HG02981 (cell line): ENCODE results near the gene GFRAL.
"Not testable (repeated sequence)": the region's sequence is repeated elsewhere in the genome, so short reads cannot be mapped to it uniquely, and the experiment has no call there.

ENCODE experiments used
- ATAC-seq: cut with Tn5 transposase; IDR thresholded peaks from one replicate; pipeline ENCODE4 v1.9.1; 2021; ENCODE audit warnings: mild to moderate bottlenecking, moderate library complexity; ENCODE audit not compliant: unreplicated experiment

GFRAL gene

DNA sequence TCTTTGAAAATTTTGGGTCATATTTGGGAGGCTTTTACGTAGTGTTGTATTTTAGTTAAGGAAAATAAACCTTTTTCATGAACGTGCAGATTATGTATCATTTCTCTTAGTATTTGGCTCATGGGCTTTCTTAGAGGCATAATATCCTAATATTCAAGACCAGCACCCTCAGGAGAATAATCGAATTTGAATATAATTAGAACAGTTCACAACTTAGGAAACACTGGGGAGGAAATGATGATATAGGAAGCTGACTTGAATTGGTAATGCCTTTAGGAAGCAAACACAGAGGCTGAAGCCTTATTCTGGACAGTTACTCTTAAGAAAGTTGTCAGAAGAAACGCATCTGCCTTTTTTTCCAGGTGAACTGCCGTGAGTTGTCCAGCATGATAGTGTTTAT, at the start of gene GFRAL:
Gene GFRAL (plus strand): TSS at position 301 of the 400 bp plus-strand sequence. CDS start 86 bp downstream, at position 387.
- ATAC-seq = no peak

DNA sequence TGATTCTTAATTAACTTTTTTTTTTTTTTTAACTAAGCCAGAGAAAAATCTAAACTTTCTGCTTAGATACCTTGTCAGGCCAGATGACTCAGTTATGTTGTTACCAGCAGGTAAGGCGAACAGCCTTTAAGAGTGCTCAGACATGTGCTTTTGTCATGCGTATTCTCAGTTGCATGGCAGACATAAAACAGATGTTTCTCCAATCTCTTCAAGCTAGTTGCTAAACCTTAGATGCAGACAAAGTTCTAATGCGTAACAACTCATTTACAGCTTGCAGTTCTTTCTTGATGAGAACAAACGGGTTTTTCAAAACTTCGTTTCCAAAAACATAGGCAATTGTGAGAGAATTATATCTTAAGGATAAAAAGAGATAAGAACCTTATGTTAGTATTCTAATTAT, 49.6 kb upstream of the GFRAL start:
- no peak for ATAC-seq

DNA sequence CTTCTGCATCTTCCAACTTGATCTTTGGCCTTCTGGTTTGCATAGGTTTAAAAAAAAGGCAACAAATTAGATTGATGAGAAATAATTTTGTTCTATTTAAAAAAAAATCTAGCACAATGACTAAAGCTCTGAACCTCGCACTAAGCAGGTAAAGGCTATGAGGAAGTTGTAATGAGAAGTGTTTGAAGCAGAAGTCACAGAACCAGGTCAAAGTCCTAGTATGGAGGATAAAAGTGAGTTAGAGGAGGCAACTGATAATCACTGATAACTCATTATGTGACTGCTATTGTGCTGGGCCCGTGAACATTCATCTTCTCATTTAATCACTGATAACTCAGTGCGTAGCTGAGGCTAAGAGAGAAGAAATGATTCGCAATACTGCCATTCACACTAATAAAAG, 46.1 kb upstream of the GFRAL start:
- no peak for ATAC-seq

DNA sequence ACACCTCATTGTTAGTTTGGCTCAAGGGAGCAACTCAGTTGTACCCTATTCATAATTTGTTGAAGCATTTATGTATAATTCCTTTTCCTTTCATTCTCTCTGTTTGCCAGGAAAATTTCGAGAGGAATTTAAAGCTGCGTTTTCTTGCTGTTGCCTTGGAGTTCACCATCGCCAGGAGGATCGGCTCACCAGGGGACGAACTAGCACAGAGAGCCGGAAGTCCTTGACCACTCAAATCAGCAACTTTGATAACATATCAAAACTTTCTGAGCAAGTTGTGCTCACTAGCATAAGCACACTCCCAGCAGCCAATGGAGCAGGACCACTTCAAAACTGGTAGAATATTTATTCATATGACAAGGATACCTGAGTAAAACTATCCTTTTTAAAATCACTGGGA, 45.2 kb upstream of the GFRAL start:
- no peak for ATAC-seq

- no peak for ATAC-seq
Measured at GRCh38 chr6:55286824-55287223, 40.4 kb upstream of the GFRAL start.

GRCh38 chr6:55290736-55291135, 36.5 kb upstream of the GFRAL start:
- no peak for ATAC-seq

DNA sequence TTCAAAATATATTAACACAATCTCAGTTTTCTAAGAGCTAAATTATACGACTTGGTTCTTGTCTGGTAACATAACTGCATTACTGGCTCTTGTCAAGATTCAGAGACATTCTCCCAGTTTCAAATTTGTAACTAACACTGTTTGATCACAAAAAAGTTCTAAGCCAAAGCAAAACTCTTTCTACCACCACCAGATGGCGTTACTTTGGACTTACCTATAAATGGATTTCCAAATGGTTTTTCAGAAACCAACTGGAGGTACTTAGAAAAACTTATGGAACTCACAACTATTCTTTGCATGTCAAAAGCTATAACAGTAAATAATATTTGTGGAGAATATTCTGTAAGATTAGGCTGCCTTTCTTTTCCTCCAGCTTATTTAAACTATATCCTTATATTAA, 34.2 kb upstream of the GFRAL start:
- ATAC-seq = no peak

GRCh38 chr6:55297214-55297613, 30.1 kb upstream of the GFRAL start:
- ATAC-seq = not testable (repeated sequence)

DNA sequence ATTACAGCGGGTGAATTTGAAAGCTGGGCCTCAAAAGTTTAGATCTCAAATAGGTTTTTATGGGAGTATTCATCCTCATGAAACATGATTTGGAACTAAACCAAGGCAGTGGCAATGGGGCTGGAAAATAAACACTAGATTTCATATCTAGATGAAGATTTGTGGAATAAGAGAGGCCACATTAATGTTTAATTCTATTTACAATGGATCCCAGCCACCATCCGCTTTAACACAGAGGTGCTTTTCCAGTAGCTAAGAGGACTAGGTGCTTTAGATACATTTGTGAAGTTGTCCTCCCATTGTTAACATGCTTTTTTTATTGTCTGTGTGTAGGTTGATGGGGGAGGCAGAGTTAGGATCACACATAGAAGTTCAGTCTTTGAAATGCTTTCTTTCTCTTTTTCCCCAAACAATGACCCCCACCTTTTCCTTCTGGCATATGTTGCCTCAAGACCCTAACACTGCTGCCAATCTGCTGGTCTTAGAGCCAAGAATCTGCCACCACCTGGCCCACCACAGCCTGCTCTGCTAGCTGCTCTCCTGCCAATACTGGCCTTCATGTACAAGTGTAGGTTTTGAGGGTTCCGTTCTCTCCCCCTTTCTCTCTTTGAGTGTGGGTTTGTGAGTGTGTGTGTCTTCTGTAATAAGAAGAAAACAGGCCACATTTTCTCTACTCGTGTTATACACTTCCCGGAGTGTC, 27.8 kb upstream of the GFRAL start:
- ATAC-seq = no peak

GRCh38 chr6:55304747-55305146, 22.5 kb upstream of the GFRAL start:
- no peak for ATAC-seq

- no peak for ATAC-seq
Measured at GRCh38 chr6:55319961-55320695, 7.1 kb upstream of the GFRAL start.

DNA sequence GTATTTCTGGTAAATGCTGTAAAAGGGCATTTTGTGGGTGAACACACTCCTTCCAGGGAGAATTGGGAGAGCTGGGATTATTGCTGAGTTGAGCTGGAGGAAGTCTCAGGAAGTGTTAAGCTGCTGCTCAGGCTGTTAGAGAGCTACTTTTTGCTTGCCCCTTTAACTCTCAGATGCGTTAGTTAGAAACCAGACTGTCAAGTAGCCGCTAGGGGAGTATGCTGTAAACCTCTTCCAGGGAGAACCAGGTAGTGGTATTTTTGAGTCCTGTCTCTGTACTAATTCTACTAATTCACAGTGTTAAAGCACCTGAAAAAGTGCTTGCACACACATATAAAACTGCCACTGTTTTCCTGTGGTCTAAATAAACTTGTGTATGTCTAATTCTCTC, 6.6 kb upstream of the GFRAL start:
- no peak for ATAC-seq

DNA sequence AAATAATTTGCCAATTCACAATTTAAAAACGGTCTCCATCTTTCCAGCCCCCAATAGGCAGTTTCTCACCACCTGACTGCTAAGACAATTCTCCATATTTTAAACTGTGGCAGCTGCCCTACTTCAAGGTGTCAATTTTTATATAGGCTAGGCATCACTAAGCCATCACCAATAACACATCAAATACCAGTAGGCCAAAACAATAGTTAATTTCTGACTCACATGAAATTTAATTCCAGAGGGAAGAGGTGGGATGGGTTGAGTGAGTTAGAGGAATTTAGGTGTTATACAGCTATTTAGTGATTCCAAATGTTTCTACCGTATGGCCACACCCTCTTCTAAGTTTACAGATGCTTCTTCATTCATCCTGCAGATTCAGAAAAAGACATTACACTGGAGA, 49.9 kb downstream of the GFRAL start:
- no peak for ATAC-seq

GRCh38 chr6:55379471-55379870, 52.2 kb downstream of the GFRAL start:
- ATAC-seq = no peak

- ATAC-seq = no peak
Measured at GRCh38 chr6:55379895-55380294, 52.6 kb downstream of the GFRAL start.

- ATAC-seq = no peak
Measured at GRCh38 chr6:55388211-55388610, 60.9 kb downstream of the GFRAL start.

DNA sequence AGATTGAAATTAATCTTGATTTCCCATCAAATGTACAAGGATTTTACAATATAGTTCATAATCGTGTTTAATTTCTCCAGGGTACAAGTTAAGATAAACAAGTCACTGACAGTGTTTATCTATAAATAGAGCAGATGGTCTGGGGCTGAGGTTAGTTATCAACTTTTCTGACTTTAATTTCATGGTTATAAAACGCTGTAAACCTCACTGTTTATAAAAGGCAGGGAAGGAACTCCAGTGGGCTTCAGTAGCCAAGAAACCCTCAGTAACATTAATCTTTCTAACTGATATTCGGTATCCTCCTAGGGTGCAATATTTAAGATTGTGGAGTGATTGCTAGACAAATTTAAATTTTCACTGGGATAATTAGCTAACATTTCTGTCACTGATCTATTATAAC, 68.6 kb downstream of the GFRAL start:
- no peak for ATAC-seq

- no peak for ATAC-seq
Measured at GRCh38 chr6:55397986-55398385, 70.7 kb downstream of the GFRAL start.

DNA sequence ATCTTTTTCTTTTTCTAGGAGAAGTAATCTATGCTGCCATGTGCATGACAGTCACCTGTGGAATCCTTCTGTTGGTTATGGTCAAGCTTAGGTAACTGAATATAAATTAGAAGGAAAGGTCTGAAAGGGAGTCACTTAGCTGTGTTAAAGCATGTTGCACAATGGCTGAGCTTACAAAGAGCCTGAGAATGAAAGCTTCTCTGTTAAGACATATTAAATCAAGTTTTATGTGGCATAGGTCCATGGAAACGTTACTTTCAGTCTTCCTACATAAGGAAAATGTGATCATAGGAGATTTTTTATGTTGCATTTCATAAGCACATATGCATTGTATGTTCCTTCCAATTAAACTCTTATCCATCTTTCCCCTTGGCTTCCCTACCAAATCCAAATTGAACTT, 72.1 kb downstream of the GFRAL start:
- ATAC-seq = no peak

- no peak for ATAC-seq
Measured at GRCh38 chr6:55405474-55406235, 78.4 kb downstream of the GFRAL start.

DNA sequence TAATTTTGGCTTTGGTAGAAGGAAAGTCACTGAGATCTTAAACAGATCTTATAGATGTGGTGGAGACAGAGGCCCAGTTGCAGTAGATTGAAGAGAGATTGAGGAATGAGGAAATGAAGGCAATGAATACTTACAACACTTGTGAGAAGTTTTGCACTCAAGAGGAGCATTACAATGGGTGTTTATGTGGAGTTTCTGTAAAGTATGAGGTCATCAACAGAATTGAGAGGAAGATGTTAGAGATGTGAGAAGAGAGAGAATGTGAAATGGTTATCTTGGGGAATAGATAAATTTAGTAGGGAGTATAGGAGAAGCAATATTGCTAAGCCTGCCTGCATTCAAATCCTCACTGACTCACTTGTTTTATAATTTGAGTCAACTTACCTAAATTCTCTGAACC, 83.4 kb downstream of the GFRAL start:
- no peak for ATAC-seq

- ATAC-seq = no peak
Measured at GRCh38 chr6:55423933-55424332, 96.7 kb downstream of the GFRAL start.
